HFF-Myc (cell line): ENCODE data around the gene KRTAP4-1.
"Not testable (repeated sequence)": the region's sequence is repeated elsewhere in the genome, so short reads cannot be mapped to it uniquely, and the experiment has no call there.

Source experiments
- DNase-seq: peaks from one replicate; pipeline ENCODE4 v3.0.0-alpha.2; 2011; ENCODE audit warnings: low read depth; ENCODE audit errors: extremely low read depth
- H3K4me3 ChIP-seq: replicated peaks from 2 replicates; pipeline ENCODE4 v1.5.1; 2011; ENCODE audit warnings: low read depth, mild to moderate bottlenecking, control low read depth, low read length
- TF ChIP-seq, protein P1 (sequence below): IDR thresholded peaks from 2 replicates; pipeline ENCODE4 v1.5.1; 2012; ENCODE audit warnings: mild to moderate bottlenecking, low read depth, low read length, control low read depth; ENCODE audit errors: missing control alignments

KRTAP4-1 gene

DNA sequence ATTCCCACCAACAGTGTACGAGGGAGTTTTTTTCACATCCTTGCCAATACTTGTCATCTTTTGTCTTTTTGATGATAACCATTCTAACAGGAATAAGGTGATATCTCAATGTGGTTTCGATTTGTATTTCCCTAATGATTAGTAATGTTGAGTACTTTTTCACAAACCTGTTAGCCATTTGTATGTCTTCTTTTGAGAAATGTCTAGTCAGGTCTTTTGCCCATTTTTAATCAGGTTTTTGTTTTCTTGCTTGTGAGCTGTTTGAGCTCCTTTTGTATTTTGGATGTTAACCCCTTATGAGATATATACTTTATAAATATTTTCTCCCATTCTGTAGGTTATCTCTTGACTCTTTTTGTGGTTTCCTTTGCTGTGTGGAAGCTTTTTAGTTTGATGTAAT is 33.2 kb downstream of the KRTAP4-1 start:
- TF ChIP-seq, protein P1, sequence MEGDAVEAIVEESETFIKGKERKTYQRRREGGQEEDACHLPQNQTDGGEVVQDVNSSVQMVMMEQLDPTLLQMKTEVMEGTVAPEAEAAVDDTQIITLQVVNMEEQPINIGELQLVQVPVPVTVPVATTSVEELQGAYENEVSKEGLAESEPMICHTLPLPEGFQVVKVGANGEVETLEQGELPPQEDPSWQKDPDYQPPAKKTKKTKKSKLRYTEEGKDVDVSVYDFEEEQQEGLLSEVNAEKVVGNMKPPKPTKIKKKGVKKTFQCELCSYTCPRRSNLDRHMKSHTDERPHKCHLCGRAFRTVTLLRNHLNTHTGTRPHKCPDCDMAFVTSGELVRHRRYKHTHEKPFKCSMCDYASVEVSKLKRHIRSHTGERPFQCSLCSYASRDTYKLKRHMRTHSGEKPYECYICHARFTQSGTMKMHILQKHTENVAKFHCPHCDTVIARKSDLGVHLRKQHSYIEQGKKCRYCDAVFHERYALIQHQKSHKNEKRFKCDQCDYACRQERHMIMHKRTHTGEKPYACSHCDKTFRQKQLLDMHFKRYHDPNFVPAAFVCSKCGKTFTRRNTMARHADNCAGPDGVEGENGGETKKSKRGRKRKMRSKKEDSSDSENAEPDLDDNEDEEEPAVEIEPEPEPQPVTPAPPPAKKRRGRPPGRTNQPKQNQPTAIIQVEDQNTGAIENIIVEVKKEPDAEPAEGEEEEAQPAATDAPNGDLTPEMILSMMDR = no peak
- DNase-seq = no peak
- no peak overlapping the region for H3K4me3 ChIP-seq

DNA sequence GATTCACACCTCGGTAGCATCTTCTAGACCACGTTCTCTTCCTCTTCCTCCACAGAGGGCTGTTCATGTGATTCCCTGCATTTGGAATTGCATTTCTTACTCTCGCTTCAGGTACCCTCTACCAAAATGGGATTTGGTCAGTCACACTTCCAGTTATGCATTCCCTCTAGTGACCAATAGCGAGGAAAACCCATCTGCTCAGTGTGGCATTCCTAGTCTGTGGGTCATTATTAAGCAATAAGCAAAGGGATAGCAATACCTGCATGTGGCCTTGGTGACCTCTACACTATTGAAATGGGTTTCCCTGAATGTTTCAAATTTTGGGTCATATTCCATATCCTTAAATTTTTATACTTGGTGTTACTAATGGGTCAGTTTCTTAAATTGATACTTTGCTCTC is 34.7 kb downstream of the KRTAP4-1 start:
- DNase-seq = no peak
- no peak overlapping the region for H3K4me3 ChIP-seq
- TF ChIP-seq, protein P1 = no peak

DNA sequence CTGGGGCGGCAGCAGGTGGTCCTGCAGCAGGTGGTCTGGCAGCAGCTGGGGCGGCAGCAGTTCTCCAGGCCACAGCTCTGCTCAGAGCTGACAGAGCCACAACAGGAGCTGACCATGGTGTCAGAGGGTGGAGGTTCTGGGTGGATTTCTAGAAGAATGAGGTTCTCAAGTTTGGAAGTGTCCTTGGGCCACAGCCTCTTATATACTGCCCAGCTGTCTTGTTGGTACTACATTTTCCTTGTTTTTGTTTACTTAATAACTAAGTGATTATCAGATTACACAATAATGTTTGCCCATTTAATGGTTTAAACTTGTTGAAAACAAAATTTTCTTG is 35.1 kb downstream of the KRTAP4-1 start, which contains the start of gene KRTAP4-5:
KRTAP4-5 (minus strand) TSS at position 174 of the 334 bp plus-strand sequence; CDS start at position 116, 58 bp downstream.
- TF ChIP-seq, protein P1 = no peak
- H3K4me3 ChIP-seq = no peak within 1 kb of the TSS
- DNase-seq = no peak

DNA sequence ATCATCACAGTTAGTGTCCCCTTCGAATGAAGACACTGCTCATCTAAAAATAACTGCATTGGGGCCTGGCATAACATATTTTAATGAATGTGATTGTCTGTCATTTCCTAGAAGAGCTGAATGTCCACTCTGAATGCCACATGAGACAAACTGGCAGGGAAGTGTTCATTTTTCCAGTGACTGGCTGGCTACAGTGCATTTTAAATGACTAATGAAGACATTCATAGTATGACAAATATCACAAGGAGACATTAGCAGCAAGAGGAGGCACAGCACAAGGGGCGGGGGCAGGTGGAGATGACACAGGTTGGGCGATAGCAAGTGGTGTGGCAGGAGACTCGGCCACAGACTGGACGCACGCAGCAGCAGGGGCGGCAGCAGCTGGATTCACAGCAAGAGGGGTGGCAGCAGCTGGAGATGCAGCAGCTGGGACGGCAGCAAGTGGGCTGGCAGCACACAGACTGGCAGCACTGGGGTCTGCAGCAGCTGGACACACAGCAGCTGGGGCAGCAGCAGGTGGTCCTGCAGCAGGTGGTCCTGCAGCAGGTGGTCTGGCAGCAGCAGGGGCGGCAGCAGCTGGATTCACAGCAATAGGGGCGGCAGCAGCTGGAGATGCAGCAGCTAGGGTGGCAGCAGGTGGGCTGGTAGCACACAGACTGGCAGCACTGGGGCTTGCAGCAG is 35.6 kb downstream of the KRTAP4-1 start:
- not testable (repeated sequence) for H3K4me3 ChIP-seq, DNase-seq

DNA sequence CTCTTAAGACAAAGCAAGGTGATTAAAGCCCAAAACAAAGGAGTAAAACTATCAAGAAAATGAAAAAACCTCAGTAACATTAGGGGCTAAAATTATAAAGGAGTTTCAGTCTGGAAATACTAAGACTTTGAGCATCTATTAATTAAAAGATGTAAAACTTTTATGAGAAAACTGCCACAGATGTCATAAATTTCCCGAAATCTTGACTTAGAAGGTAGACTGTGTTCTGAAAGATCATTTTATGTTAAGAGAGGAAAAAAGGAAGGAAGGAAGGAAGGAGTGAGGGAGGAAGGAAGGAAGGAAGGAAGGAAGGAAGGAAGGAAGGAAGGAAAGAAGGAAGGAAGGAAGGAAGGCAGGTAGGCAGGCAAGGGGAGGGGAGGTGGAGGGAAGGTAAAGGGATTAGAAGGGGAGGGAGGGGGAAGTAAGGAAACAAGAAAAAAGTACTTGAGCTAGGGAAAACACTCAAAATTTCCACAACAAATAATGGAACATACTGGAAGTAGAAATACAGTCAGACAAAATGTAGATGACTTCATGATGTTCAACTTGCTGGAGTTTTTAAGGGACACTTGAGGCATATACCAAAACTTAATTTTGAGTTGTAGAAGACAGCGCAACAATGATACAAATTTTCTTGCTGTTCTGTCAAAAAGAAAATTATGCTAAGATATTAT is 37.0 kb downstream of the KRTAP4-1 start:
- TF ChIP-seq, protein P1 = no peak
- no peak for DNase-seq
- H3K4me3 ChIP-seq = no peak overlapping the region

DNA sequence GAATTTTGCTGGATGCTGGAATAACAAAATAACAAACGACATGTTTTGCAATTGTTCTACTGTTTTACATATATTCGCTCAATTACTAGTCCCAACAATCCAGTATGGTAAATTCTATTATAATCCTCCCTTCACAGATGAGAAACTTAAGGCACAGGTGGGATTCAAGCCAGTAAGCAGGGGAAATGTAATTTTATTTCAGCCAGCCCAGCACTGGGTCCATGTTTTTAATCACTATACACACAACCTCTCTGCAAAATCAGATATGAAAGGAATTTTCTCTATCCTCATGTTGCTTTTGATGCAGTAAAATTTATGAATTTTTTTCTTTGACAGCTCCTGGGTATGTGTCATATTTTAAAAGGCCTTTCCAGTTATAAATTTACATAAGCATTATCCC is 39.5 kb downstream of the KRTAP4-1 start:
- H3K4me3 ChIP-seq = no peak overlapping the region
- TF ChIP-seq, protein P1 = no peak
- DNase-seq = no peak

DNA sequence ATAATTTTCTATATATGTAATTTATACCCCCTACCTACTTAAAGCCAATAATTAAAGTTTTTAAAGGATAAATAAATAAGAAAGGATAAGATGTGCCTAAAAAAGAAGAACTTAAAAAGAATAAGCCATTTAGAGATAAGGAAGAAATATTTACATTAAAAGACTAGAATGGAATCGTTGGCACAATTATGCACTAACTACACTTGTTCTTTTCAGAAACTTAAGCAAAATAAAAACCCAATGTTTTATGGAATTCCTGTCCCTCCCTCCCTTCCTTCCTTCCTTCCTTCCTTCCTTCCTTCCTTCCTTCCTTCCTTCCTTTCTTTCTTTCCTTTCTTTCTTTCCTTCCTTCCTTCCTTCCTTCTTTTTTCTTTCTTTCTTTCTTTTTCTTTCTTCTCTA is 39.9 kb downstream of the KRTAP4-1 start:
- TF ChIP-seq, protein P1 = no peak
- no peak overlapping the region for H3K4me3 ChIP-seq
- DNase-seq = no peak
